ENCODE results near the gene HOXA6.
A peak's percentile ranks its signal among the peaks of the same experiment; 100 is the strongest.

Gene HOXA6

DNA sequence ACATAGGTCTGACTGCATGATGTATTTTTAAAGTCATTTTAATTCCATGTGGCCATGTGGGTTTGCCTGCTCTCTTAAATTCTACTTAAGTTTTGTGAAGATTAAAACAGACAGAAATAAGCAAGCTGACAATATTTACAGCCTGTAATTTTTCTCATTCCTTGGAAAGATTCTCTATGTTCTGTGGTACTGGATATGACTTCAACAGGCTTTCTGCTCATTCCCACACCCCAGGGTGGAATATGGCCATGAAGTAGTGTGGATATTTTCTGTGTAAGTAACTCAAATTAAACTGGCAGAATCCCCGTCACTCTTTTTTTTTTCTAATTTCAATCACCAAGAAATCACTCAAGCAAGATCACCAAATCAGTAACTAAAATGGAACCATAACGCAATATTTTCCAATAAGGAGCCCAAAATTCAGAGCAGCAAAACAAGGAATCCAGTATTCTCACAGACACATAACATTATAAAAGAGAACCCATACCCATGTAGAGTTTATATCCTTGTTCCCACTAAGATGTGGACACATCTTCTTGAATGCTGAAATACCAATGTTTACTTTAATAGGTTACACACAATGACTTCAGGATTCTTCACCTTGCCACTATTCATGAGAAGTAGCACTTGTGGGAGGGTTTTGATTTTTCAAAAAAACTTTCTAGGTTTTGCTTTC, 9.8 kb downstream of the HOXA6 start:
- DNase-seq, result no peak

DNA sequence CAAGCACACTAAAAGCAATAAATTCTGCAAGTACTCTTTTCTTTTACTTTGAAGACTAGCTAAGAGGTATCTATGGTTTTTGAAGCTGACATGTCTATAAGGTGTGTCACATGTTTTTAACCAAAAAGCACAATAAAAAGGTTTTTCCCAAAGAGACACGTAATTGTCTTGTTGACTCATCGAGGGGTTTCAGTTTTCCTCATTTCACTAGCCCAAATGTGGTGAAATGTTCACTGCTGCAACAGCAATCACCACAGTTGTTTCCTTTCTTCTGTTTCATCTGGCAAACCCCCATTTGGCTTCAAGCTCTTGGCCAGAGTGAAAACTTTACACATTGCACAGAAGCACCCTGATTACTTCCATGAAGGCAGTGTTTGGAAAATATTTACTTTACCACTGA, 13.2 kb downstream of the HOXA6 start:
- DNase-seq, result no peak

DNA sequence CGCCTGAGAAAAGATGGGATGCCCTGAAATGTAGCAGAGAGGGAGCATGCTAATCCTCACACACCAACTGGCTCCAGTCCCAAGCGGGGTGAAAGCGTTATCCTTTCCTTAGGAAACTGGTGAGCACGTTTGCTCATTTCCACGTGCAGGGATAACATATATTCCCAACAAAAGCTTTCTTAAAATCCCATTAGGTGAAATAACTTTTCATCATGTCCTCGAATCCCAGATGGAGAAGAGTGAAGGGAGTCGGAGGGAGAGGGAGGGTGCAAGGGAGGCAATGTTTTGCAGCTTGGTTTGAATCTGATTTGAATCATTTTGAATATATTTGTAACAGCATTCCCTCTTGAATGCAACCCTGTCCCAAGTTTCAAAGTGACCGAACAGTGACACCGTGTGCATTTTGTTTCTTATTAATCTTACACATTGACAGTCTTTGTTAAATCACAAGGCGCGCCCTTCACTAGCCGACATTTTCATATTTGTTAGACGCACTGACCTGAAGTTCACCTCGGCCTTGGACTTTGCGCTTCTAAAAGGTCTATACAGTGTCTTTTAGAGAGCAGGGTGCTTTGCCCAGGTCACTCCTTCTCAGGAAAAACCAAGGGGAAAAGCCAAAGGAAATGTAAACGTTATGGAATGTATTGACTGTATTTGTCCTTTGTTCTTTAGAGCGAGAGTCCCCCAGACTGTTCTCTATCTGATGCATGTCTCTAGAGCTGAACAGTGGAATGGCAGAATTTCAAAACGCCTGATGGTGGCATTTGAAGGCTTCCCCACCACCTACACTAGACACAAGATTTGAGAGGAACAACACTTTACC, 14.0 kb downstream of the HOXA6 start:
- DNase-seq, result no peak

DNA sequence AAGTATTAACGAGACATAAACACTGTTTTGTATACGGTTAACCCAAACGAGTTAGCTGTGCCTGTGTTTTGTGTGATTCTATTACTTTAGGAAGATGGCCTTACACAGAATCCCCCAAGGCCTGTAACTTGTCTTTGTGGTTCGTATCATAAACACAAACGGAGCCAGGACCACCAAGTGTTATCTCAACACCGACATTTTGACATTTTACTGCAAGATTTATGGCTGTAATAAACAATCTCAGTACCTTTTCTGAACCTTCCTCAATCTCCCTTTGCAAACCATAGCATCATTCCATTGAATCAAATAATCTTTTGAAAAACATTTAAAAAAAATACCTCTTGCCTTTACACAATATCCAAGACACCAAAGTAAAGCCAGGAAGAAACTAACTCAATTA, 14.6 kb downstream of the HOXA6 start:
- DNase-seq, result no peak

DNA sequence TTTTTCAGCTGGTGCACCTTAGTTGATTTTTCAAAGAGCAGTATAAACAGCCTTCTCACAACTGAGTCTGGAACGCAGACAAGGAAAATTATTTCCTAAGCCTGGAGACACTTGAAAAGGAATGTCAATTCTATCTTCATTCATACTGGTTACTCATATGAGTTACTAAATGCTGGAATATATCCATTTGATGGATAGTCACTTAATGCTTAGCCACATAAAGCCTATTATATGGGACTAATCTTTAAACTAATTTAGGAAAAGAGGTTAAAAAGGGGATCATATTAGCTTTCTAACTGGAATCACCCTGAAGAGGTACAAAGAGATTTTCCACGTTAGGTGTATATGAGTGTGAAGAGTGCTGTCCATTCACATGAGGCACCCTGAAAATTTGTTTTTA, 15.4 kb downstream of the HOXA6 start:
- no peak for DNase-seq

DNA sequence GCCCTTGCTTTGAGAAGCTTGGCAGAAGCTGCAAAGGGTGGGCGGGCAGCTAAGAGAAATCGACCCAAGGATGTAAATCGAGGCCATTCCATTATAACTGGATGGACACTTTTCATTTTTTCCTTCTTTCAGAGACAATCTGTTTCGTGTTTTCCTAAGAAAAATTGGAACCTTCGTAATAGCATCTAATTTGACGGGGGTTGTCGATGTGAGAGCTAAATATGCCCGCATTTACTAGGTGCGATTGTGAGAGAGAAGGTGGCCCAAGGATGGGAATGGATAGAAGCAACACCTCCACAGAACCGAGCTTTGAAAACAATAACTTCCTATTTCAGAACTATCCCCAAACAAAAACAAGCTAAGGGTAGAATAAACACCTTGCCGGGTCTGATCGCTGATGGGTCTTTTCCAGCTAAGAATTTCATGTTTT, 16.2 kb downstream of the HOXA6 start:
- DNase-seq, result no peak

DNA sequence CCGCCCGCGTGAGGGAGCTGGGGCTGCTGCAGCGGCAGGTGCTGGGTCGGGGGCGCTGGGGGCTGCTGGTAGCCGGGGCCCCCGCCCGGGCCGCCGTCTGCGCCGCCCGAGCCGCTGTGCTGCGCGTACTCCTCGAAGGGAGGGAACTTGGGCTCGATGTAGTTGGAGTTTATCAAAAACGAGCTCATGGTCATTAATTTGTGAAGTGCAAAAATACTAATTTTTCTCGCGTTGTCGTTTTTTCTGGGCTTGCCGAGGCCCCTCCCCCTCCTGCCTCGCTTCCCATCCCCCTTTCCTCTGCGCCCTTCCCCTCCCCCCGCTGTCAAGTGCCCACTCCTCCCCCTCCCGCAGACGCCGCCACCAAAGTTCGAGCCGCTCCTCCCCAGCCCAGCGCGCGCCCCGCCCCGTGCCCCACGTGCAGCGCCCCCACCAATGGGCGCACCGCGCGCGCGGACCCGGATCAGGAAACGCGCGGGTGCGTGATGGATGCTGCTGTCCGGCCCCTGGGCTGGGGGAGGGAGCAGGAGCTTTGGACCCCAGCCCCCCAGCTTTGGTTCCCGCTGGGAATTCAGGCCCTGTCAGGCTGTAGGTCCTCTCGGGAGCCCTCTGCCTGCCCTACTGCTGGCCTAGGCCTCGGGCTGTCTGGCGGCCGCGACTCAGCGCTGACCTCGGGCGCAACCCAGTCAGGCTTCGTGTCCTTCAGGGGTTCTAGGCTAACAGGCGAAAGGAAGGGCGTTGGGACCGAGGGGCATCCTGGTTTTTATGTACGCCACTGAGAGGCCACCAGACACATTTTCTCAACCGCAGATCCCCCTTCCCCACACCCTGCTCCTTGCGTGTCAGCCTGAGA, 16.8 kb downstream of the HOXA6 start, which contains the start of gene HOXA4:
HOXA4 (minus strand) TSS at position 218 of the 850 bp plus-strand sequence; CDS start at position 194, 24 bp downstream.
- peak; percentile 87 for DNase-seq

DNA sequence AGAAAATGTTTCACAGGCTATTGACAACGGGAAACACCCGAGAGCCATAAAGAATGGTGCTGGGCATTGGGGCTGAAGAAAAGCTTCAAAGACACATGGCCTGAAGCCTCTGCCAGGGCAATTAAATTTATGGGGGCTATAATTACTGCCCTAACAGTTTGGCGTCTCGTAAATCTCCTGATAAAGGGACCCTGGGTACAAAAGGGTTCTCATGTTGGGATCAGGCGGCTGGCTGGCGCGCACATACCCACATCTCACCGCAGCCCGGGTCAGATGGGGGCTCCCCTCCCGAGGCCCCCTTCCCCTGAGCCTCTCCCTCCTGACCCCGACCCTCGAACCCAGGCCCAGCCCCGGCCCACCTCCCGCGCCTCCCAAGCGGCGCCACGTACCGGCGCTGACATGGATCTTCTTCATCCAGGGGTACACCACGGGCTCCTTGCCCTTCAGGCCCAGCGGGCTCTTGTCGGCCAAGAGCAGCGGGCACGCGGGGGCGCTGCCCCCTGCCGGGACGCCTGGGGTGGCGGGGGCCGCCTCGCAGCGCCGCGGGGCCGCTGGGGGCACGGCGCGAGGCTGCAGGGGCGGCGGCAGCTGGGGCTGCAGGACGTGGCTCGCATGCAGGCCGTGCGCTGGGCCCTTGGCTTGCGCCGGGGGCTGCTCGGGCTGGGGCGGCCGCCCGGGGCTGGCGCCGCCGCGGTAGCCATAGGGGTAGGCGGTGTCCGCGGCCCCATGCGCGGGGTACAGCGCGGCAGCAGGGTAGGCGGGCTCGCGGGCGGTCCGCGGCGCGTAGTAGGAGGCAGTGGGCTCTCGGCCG, 17.6 kb downstream of the HOXA6 start:
- no peak for DNase-seq

DNA sequence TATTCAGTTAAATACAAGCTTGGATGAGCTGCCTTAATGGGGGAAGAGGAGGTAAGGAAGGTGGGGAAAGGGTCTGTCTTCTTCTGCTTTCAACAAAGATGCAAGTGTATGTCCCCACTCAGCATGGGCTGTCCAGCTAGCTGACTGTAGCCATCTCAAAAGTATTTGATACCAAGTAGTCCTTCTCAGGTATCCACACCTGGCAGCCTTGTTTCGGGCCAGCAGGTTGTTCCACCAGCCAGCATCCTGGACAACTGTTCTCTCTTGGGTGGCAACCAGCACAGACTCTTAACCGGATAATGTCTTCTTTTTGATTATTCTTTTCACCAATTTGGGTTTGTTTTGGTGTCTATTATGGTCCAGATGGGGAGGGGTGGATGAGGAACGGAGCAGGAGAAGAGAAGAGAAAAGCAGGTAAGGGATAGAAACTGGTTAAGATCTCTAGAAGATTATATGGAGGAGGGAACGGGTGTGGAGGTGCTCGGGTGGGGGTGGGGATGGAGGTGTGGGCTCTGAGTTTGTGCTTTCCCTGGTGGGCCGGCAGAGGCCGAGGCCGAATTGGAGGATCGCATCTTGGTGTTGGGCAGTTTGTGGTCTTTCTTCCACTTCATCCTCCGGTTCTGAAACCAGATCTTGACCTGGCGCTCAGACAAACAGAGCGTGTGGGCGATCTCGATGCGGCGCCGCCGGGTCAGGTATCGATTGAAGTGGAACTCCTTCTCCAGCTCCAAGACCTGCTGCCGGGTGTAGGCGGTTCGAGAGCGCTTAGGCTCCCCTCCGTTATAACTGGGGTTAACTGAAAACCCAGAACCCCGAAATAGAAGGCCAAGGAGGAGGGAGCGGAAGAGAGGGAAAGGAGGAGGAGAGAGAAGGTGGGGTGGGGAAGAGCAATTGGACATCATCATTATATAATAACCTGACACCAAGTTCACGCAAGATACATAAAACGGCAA, 18.5 kb downstream of the HOXA6 start:
- DNase-seq, result no peak

DNA sequence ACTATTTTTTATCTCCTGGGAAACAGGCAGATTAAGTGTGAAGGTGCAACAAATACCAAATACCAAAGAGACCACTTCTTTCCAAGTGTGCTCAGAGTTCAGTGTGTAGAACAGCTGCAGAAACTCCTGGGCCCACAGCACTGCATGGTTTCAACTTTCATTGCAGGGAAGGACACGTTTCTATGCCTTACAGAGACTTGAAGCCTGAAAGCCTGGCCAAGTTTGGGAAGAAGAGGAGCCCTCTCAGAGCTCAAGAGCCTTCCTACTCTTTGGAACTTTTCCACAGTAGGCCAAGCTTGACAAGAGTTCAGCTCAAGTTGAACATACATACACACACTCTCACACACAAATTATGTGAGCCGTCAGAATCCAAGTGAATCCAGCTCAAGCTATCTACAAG, 19.5 kb downstream of the HOXA6 start:
- DNase-seq, result no peak

DNA sequence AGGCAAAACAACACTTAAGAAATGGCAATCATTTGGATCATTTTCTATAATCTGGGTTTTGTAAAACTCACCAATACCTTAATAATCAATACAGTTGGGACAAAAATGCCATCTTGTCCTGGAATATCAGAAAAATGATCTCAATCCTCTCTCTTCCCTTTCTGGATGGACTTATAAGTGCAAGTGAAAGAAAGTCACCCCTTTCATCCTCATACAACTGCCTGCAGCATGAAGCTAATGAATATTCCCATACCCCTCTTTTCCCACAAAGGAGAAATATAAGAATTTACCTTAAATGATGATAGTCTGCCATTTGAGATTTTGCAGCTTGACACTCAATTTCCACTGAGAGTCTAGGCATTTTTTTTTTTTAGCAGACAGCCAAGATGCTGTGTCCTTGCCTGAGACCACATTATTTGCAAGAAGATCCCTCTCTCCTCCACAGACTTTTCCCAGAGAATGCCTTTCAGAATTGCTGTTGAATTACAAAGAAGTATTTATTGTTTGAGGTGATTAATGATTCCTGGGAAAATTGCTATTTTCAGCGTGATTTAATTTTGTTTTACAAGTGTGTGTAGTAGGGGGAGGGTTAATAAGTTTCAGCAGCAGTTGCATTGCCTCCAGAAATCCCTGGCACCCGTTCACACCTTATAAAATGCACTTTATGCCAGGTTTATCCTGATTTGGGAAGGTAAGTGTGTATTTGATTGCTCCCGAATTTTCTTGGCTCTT, 20.8 kb downstream of the HOXA6 start:
- DNase-seq, result no peak

DNA sequence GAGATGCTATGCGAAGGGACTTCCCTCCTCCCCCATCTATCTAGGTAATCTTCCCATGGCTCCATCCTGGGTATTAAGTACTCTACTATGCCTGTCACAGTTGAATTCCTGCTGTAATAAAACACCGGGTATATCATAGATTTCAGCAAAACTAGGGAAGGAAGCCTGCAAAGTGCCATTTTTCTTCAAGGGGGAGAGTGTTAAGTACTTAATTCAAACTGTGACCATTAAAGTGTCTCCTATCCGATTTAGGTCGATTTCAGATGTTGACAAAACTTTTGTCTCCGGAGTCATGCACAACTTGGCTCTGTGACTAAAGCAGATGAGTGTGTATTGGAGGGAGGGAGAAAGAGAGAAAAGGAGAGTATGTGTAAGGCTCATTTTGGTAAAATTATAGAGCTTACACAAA, 21.6 kb downstream of the HOXA6 start:
- DNase-seq, result no peak

DNA sequence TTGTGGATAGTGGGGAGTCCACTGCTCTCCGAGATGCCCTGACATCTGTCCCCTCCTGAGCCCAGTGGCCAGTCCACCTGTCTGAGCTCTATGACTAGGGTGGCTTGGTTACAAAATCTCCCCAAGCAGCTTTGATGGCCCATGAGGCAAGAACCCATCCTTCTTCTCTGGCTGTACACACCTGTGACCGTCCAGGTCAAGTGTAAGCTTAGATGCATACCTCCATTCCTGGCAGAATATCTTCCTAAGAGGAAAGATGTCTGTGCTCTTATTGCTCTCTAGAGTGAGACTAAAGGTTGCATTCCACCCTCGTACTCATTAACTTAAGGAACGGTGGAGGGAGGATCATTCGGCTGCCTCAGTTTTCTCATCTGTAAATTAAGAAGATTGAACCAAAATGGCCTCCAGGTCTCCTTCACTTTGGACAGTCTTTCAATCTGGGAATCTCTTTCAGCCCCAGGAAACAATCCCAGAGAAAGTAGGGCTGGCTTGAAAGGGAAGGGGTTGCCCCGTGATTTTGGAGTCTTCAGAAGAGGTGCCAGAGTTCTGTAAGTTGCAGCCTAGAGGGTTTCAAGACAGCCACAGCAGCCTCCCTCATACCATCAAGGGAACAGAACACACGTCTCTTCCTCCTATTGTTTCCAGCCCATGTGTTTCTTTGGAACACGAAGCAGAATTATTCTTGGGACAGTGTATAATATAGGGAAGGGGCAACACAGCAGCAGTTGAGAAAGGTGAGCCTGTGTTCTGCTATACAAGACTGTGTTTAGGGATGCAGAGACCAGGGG, 22.5 kb downstream of the HOXA6 start:
- no peak for DNase-seq

DNA sequence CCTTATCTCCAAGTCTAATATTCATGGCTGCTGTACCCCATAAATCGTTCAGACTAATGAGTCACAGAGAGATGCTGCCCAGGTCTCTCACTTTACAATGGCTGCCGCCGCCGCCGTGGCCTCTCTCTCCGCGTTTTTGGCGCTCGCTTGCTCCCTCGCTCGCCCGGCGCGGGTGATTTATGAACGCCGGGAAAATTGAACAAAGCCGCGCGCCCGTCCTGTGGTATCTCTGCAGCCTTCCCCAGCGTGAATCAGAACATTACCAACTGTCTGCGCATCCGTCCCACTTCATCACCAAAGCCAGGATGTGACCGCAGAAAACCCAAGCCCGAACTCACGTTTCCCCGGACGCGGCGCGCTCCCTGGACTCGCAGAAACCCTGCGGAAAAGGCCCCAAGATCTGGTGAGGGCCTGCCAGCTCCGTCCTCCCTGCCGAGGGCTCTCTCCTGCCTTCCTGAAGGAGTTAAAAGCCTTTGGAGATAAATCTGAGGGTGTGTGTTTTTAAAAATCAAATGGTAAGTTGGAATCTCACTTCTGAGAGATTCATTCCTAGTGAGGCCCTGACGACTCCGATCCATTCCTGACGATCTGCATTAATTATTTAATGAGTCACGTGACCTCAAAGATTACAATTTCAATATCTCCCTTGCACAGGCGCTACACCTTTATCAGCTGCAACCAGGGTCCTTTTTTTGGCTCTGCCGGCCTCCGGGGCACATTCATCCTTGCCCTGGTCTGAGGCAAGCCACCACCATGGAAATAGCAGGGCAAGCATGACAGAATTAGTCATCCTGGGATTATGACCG, 23.3 kb downstream of the HOXA6 start:
- DNase-seq, result no peak

DNA sequence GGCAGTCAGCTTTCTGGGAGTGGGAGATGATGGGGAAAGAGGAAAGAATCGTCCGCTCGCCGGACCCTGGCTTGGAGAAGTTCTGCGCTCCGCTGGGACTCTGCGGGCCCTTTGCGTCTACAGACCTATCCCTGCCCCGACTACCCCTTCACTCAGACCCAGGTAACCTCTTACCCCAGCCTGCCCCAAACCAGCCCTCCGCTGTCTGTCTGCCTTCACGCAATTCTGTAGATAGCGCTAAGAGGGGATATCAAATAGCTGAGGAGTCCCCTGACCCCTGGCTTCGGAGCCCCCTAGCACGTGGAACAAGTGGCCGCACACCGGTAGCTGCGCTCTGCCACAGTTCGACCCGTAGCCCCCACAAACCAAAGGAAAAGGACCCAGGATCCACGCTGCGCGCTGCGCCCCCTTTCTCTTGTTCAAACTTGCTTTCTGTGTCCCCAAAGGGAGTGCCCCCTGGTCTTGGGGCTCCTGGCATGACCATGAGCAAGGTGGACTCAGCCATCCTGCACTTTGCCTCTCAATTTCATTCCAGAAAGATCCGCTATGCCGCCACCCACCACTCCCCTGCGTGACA, 24.0 kb downstream of the HOXA6 start:
- no peak for DNase-seq

DNA sequence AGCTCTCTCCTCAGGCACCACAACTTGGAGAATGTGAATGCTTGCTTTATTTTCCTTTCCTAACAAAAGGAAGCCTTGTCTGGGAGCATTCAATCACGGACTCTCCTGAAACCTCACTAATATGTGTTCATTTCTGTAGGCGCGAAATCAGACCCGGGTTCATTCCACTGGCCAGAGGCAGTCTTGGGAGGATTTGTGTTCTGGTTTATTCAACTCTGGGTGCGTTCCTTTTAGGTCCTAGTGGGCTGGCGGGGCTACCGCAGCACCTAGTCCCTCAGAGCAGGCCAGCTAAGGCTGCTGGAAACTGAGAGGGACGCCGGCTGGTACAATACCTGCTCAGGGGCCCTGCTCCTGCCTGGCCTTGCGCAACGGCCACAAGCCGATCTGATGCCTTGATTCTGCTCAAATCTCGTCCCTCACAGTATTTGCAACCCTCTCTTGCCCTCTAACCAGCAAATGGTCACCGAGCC, 24.5 kb downstream of the HOXA6 start:
- DNase-seq, result no peak

DNA sequence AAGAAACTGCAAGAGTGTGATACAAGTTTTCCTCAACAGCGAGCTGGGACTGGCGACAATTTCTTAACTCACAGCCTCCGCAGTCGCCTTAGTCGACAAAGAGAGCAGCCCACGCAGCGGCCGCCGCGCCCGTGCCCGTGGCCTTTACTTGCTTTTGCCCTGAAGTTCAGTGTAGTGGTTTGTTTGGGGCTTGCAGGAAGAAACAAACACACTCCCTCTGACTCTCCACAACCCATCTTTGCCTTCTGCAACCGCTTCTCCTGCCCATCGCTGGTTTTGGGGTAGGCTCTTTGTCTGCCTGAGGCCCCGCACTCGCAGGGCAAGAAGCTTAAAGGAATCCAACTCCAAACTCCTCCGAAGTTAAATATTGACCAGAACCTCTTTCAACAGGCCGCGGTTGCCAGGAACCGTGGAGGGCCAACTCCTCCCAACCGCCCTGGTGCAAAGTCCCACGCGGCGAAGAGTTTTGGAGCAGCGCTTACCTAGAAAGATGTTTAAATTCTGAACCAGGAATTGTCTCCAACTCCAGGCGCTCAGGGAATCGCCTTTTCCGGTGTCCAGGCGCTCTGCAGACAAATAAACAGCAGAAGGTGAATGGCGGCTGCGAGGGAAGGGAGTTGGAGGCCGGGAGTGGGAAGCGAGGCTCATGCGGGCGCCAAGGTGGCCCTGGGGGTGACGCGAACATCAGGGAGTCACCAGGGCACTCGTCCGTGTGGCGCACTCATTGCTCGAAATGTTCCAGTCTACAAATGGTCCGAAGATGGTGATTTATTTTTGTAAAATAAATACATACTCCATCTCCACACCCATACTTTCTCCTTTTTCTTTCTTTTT, 25.3 kb downstream of the HOXA6 start:
- DNase-seq, result no peak

Data from activated CD4-positive, CD25-positive, alpha-beta regulatory T cell treated with anti-CD3 and anti-CD28 coated beads, Interleukin-2, amount 50 U/mL, for 72 hours (primary cell).